B cell (primary cell): ENCODE data around the gene FBH1. TPM values are rescaled to one million over a fixed set of nuclear protein-coding genes. Genes with fewer than 3 reads are reported as not detected.

Experiments
- ATAC-seq: fragments of 200-7000 bp; cut with Tn5 transposase; one replicate; pipeline ENCODE4 v1.10.0; 2021; ENCODE audit warnings: low read depth, mild to moderate bottlenecking, moderate number of reproducible peaks, moderate library complexity
- CTCF ChIA-PET: fragments of 350-600 bp; sonication (Branson Sonifier 250); formaldehyde crosslinking; loops from one replicate; lab custom pipeline; 2021; ENCODE audit warnings: antibody characterized with exemption, inconsistent platforms; lab: Charles Lee
- POLR2A ChIA-PET: fragments of 350-600 bp; sonication (Branson Sonifier 250); formaldehyde crosslinking; loops from one replicate; lab custom pipeline; 2021; ENCODE audit warnings: antibody characterized with exemption; lab: Charles Lee
- DNase-seq: peaks from one replicate; pipeline ENCODE4 v3.0.0; 2013
- H2AFZ ChIP-seq: 2 replicates; pipeline ENCODE4 v1.6.1; 2012; ENCODE audit warnings: mild to moderate bottlenecking, low read depth, low read length; ENCODE audit not compliant: insufficient read depth, poor library complexity, severe bottlenecking
- H3K27ac ChIP-seq, 2 donors: 1 replicate in 1 of 2; 2 replicates in 1 of 2; pipeline ENCODE4 v1.5.1; 2012 to 2013; ENCODE audit warnings: low read length in 2 of 2, mild to moderate bottlenecking in 2 of 2, moderate library complexity in 1 of 2
- H3K27me3 ChIP-seq, 4 experiments: fragments of 200-600 bp in 1 of 4; sonication (generic) in 1 of 4; replicated peaks in 1 of 4; 1 replicate in 2 of 4; 2 replicates in 2 of 4; pipeline versions ENCODE4 v1.6.1 to v1.7.0; 2013 to 2016; ENCODE audit warnings: low read length in 3 of 4, mild to moderate bottlenecking in 2 of 4, mixed read lengths in 1 of 4, moderate library complexity in 1 of 4; ENCODE audit not compliant: insufficient read depth in 4 of 4, control insufficient read depth in 3 of 4; ENCODE audit errors: control extremely low read depth in 1 of 4
- H3K36me3 ChIP-seq, 2 experiments: replicated peaks in 1 of 2; 1 replicate in 1 of 2; 2 replicates in 1 of 2; pipeline versions ENCODE4 v1.6.1 to v1.7.1; 2013; ENCODE audit warnings: low read length in 1 of 2; ENCODE audit not compliant: insufficient read depth in 2 of 2, control insufficient read depth in 1 of 2; ENCODE audit errors: control extremely low read depth in 1 of 2, extremely low read depth in 1 of 2
- H3K4me1 ChIP-seq, 2 donors: fragments of 200-600 bp in 1 of 2; sonication (generic) in 1 of 2; 1 replicate in 1 of 2; 2 replicates in 1 of 2; pipeline versions ENCODE4 v1.5.1 to v1.6.1; 2013 to 2017; ENCODE audit warnings: low read length in 2 of 2; ENCODE audit not compliant: control insufficient read depth in 2 of 2, insufficient read depth in 2 of 2
- H3K4me2 ChIP-seq: replicated peaks from 2 replicates; pipeline ENCODE3; 2012; ENCODE audit warnings: mild to moderate bottlenecking, low read depth, low read length; ENCODE audit not compliant: poor library complexity, severe bottlenecking
- H3K4me3 ChIP-seq, 5 experiments: fragments of 200-600 bp in 1 of 5; sonication (generic) in 1 of 5; 1 replicate in 3 of 5; 2 replicates in 2 of 5; pipeline versions ENCODE4 v1.5.1 to v1.7.0; 2011 to 2016; ENCODE audit warnings: low read length in 4 of 5, mild to moderate bottlenecking in 4 of 5, low read depth in 2 of 5, control low read depth in 1 of 5, moderate library complexity in 1 of 5; ENCODE audit not compliant: insufficient read depth in 1 of 5; ENCODE audit errors: control extremely low read depth in 1 of 5, extremely low read depth in 1 of 5
- H3K79me2 ChIP-seq: fragments of 200-600 bp; sonication (generic); one replicate; pipeline ENCODE4 v1.6.0; 2016; ENCODE audit warnings: low read length; ENCODE audit not compliant: control insufficient read depth, insufficient read depth
- H3K9ac ChIP-seq: fragments of 200-600 bp; sonication (generic); 2 replicates; pipeline ENCODE4 v1.6.1; 2017; ENCODE audit warnings: mild to moderate bottlenecking, low read length, moderate library complexity
- H3K9me3 ChIP-seq, 3 donors: one replicate each; pipeline versions ENCODE4 v1.6.1 to v1.7.1; 2013; ENCODE audit warnings: low read length in 2 of 3; ENCODE audit not compliant: control insufficient read depth in 2 of 3, insufficient read depth in 1 of 3; ENCODE audit errors: control extremely low read depth in 1 of 3
- H4K20me1 ChIP-seq: 2 replicates; pipeline ENCODE4 v1.6.0; 2012; ENCODE audit warnings: mild to moderate bottlenecking, low read length; ENCODE audit not compliant: insufficient read depth, control insufficient read depth, poor library complexity, severe bottlenecking
- H3K27ac Mint-ChIP-seq: one replicate; pipeline ENCODE4 v1.8.0; 2021; ENCODE audit warnings: mixed read lengths
- H3K27me3 Mint-ChIP-seq: one replicate; pipeline ENCODE4 v1.8.0; 2021; ENCODE audit warnings: mixed read lengths
- H3K4me1 Mint-ChIP-seq: one replicate; pipeline ENCODE4 v1.8.0; 2021; ENCODE audit warnings: mixed read lengths
- H3K4me3 Mint-ChIP-seq: one replicate; pipeline ENCODE4 v1.8.0; 2021; ENCODE audit warnings: mixed read lengths
- H3K9me3 Mint-ChIP-seq: one replicate; pipeline ENCODE4 v1.8.0; 2022; ENCODE audit warnings: mixed read lengths; ENCODE audit not compliant: insufficient read depth
- CTCF ChIP-seq: fragments of 200-600 bp; IDR thresholded peaks from one replicate; pipeline ENCODE4 v1.8.0; 2022; ENCODE audit warnings: antibody characterized with exemption, mild to moderate bottlenecking
- EZH2 ChIP-seq: IDR thresholded peaks from 2 replicates; pipeline ENCODE4 v1.6.1; 2012; ENCODE audit warnings: borderline replicate concordance, low read depth, mild to moderate bottlenecking, moderate library complexity, low read length; ENCODE audit not compliant: insufficient read depth, poor library complexity, severe bottlenecking
- whole genome bisulfite sequencing: methylation state at CpG from one replicate; pipeline ENCODE4 v1.1.5; 2013; ENCODE audit warnings: missing lambda C conversion rate; ENCODE audit not compliant: insufficient coverage; 5-methylcytosine and 5-hydroxymethylcytosine counted together
- intact Hi-C: fragments of 100-400 bp; cut with micrococcal nuclease; formaldehyde crosslinking; loops from one replicate; pipeline ENCODE4 v1.10.0; 2022
- polyA plus RNA-seq: library from polyadenylated mRNA; depleted of rRNA; stranded (reverse); fragments of >200 nt; gene quantifications from 2 replicates; pipeline ENCODE4 v1.2.3, GENCODE V29; 2012
- total RNA-seq, 2 donors: library from RNA; stranded (reverse); fragments of 120-200 nt in 1 of 2; gene quantifications; 1 replicate in 1 of 2; 2 replicates in 1 of 2; pipeline versions ENCODE4 v1.2.3 to v1.2.4, GENCODE V29; 2013 to 2022

FBH1 gene
- total and polyA plus RNA-seq, 2 donors (not counting 1 experiment from before 2014, with no cell fraction given): 86.4 to 129 TPM

- Histone ChIP-seq H3K4me3 (peak overlapping the region; percentile 31 to 88 (median 77)), H3K36me3 (peaks cover 0 to 20% of the 10 kb centered on the region in 2 experiments), H3K27me3 (no peaks in the 10 kb centered on the region), H3K79me2 (peaks cover 60% of the 10 kb centered on the region), H3K9ac (peak overlapping the region; percentile 82), H4K20me1 (peaks cover 33% of the 10 kb centered on the region), H3K4me2 (peak overlapping the region; percentile 99), H3K4me1 (peaks cover 28 to 30% of the 10 kb centered on the region in 2 donors), H2AFZ (peak overlapping the region; percentile 93), H3K9me3 (no peaks in the 10 kb centered on the region), H3K27ac (peak overlapping the region; percentile 48 to 77)
- ChIA-PET POLR2A (interaction anchor here (1.1 to 2.8 kb wide), 7 partner anchors 48 to 201 kb away, joined by 3 to 17 read pairs (median 6); partner anchors contain the start of gene GDI2), CTCF (interaction anchor here (0.6 to 3.5 kb wide), 12 partner anchors 10 to 440 kb away, joined by 3 to 25 read pairs (median 4); no protein-coding TSS in a partner anchor)
- under 1% methylated on average over 79 of the region's 80 CpGs for WGBS
- intact Hi-C loops: loop anchor here (1.0 to 5.0 kb wide), 6 partner anchors 16 to 262 kb away; partner anchors contain the start of genes GDI2 and TASOR2
- Mint-ChIP-seq H3K27ac (peak overlapping the region; percentile 88), H3K4me3 (peak overlapping the region; percentile 94), H3K4me1 (peaks cover 53% of the 10 kb centered on the region), H3K9me3 (no peaks in the 10 kb centered on the region), H3K27me3 (no peaks in the 10 kb centered on the region)
- no peak for TF ChIP-seq EZH2
- TF ChIP-seq CTCF: no peak
- peak; percentile 18 for ATAC-seq
- peak; percentile 72 for DNase-seq
Observed at GRCh38 chr10:5888843-5889623, 1.0 kb upstream of the FBH1 start.
